DMS 273 treated with DMSO at 0.1 percent for 48 hours (cell line): ENCODE measurements around the gene C16orf92.

ENCODE experiments used
- DNase-seq: peaks from one replicate; lab custom pipeline; 2025; lab: John Stamatoyannopoulos, UW

C16orf92 gene

DNA sequence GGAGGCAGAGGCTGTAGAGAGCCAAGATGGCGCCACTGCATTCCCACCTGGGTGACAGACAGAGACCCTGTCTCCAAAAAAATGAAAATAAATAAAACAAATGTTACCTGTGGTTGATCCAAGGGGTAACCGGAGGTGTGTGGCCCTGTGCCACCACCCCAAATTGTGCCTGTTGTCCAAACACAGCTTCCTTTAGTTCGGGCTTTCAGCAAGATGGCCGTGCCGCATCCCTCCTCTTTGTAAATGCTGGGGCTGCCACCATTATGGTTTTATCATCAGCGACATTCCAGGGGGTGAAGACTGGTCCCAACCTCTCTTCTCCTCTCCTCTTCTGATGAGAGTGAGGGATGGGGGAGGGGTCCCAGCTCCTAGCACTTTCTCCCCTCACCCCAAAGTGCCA is at the start of gene C16orf92:
C16orf92 (plus strand) TSS at position 312 of the 400 bp plus-strand sequence. CDS start 143 bp downstream, outside the sequence.
- no peak for DNase-seq

- peak; percentile 97 for DNase-seq
Observed at GRCh38 chr16:29973384-29974246, 49.4 kb upstream of the C16orf92 start, which contains the start of gene TAOK2. TAOK2 (plus strand) TSS chr16:29973868; CDS start chr16:29977773, 3,905 bp downstream.

GRCh38 chr16:29974291-29975133 is 48.5 kb upstream of the C16orf92 start:
- no peak for DNase-seq

DNA sequence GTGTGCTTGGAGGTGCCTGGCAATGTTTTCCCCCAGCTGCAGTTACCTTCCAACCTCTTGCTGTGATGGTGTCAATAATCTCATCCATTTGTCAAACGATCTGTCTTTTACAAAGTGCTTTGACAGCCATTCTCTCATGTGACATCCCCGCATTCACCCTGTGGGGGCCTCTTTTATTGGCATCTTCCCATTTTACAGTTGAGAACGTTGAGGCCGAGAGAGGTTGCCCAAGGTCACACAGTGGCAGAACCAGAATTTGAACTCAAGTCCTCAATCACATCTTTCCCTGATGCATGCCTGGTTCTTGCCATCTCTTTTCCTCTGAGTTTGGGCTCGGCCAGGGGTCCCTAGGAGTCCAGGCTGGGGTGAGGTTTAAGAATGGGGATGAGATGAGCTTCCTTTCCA is 47.9 kb upstream of the C16orf92 start:
- no peak for DNase-seq

DNA sequence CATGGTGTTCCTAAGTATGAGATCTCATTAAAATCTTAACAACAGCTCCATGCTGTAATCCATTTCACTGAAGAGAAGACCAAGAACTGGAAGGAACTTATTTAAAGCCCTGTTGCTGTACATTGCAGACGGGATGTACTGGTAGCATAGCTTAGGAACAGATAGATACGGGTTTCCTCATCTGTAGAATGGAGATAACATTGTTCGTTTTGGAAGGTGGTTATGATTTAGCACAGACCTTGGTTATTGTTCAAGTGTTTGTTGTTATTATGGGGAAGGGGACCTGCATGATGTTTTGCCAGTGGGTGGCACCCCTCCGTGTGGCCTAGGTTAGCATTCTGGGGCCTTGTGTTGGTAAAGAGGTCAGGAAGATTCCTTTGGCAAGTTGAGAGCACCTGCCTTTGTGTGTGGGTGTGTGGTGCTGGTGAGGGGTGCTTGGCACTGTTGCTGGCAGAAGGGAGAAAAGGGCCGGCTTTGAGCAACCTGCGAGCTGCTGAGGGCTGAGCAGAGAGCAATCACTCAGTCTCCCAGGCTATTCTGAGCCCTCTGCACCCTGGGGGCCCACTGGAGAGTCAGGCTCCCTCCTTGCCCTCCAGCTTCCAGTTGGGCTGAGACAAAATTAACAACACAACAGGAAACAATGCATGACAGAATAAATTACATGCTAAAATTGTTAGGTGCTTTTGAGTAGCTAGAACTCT is 47.0 kb upstream of the C16orf92 start:
- DNase-seq: no peak

DNA sequence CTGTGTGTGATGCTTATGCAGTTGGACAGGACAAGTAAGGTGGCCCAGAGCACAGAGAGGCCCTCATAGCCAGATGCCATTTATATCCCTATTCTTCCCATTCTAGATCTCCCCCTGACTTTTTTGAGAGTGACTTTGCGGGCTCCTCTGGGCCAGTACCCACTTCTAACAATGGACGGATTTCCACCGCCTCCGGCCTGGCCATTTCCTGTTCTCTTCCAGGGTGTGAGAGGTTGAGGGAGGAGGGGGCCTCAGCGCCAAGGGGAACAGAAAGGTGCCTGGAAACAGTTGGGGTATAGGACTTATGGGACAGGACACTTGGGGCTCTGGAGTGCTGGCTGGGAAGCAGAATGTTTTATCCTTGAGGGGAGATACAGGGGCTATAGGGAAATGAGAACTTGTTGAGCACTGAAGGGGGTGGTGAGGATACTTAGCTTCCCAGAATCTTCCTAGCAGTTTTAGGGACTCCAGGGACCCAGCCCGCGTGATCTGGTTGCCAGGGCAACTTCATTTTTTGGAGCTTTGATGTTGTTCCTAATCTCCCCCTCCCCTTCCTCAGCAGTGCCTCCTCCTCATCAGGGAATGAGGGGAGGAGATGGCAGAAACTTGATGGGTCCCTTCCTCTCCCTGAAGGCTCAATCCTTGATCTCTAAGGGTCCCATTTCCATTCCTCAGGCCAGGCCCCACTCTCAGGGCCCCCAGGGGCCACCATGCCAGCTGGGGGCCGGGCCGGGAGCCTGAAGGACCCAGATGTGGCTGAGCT is 45.8 kb upstream of the C16orf92 start:
- DNase-seq: no peak

DNA sequence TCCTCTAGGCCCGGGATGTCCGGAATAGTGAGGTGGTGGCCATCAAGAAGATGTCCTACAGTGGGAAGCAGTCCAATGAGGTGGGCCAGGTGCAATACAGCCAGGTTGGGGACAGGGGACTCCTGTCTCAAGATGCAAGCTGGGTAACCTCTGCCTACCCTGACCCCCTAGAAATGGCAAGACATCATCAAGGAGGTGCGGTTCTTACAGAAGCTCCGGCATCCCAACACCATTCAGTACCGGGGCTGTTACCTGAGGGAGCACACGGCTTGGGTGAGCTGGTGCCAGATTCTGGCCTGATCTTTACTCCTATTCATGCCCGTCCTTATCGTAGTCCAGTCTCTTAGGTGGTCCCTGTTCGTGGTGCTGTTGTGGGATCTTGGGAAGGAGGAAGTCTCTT is 44.9 kb upstream of the C16orf92 start:
- DNase-seq: no peak

- no peak for DNase-seq
Observed at GRCh38 chr16:29978564-29979270, 44.3 kb upstream of the C16orf92 start.

DNA sequence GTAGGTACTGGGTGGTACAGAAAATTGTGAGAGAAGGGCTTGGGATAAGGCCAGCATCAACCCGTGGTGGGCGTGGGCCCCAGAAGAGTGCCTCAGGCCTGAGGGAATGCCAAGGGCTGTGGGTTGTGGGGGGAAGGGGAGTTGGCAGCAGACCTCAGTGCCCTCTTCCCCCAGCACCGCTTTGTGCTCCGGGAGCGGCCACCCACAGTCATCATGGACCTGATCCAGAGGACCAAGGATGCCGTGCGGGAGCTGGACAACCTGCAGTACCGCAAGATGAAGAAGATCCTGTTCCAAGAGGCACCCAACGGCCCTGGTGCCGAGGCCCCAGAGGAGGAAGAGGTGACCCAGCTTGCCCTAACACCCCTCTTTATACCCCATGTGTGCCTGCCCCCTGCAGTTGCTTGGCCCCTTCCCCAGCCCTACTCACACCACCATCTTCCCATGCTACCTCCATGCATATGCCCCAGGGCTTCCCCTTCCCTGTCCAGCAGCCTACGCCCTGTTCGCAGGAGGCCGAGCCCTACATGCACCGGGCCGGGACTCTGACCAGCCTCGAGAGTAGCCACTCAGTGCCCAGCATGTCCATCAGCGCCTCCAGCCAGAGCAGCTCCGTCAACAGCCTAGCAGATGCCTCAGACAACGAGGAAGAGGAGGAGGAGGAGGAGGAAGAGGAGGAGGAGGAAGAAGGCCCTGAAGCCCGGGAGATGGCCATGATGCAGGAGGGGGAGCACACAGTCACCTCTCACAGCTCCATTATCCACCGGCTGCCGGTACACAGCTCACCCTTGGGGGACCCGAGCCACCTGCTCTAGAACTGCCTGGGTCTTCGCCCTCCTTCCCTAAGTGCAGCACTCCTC is 40.2 kb upstream of the C16orf92 start:
- DNase-seq: no peak

DNA sequence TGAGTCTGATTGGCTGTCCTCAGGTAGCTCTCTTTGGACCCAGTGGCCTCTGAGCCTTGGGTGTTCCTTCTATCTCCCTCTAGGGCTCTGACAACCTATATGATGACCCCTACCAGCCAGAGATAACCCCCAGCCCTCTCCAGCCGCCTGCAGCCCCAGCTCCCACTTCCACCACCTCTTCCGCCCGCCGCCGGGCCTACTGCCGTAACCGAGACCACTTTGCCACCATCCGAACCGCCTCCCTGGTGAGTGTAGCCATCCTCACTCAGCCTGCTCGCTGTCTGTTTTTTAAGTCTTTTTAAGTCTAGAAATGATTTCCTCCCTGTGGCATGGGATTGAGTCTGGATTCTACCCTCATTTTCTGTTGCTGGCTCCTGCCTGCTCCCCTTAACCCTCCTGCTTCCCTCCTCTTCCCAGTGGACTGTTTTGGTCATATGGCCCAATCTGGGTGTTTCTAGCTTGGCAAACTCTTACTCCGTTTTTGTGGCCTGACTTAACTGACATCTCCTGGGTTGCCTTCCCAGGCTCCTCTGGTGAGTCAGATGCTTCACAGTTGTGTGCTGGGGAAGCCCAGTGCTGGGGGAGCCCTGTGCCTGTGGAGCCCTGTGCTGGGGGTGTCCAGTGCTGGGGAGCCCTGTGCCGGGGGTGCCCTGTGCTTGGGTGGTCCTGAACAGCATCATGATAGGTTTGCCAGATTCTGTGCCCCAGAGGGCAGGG is 39.4 kb upstream of the C16orf92 start:
- no peak for DNase-seq

- no peak for DNase-seq
Observed at GRCh38 chr16:29984137-29984763, 38.7 kb upstream of the C16orf92 start.

GRCh38 chr16:29984764-29985147 is 38.2 kb upstream of the C16orf92 start:
- DNase-seq: no peak

GRCh38 chr16:29985271-29985811 is 37.7 kb upstream of the C16orf92 start:
- no peak for DNase-seq

- DNase-seq: no peak
Observed at GRCh38 chr16:29986231-29986630, 36.8 kb upstream of the C16orf92 start.

DNA sequence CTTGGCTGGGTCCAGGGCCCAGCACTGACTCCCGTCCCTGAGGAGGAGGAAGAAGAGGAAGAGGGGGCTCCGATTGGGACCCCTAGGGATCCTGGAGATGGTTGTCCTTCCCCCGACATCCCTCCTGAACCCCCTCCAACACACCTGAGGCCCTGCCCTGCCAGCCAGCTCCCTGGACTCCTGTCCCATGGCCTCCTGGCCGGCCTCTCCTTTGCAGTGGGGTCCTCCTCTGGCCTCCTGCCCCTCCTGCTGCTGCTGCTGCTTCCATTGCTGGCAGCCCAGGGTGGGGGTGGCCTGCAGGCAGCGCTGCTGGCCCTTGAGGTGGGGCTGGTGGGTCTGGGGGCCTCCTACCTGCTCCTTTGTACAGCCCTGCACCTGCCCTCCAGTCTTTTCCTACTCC is 36.1 kb upstream of the C16orf92 start:
- no peak for DNase-seq

DNA sequence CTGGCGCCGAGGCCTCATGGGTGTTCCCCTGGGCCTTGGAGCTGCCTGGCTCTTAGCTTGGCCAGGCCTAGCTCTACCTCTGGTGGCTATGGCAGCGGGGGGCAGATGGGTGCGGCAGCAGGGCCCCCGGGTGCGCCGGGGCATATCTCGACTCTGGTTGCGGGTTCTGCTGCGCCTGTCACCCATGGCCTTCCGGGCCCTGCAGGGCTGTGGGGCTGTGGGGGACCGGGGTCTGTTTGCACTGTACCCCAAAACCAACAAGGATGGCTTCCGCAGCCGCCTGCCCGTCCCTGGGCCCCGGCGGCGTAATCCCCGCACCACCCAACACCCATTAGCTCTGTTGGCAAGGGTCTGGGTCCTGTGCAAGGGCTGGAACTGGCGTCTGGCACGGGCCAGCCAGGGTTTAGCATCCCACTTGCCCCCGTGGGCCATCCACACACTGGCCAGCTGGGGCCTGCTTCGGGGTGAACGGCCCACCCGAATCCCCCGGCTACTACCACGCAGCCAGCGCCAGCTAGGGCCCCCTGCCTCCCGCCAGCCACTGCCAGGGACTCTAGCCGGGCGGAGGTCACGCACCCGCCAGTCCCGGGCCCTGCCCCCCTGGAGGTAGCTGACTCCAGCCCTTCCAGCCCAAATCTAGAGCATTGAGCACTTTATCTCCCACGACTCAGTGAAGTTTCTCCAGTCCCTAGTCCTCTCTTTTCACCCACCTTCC is 35.5 kb upstream of the C16orf92 start:
- no peak for DNase-seq

GRCh38 chr16:29988346-29989075 is 34.5 kb upstream of the C16orf92 start:
- no peak for DNase-seq
